ENCODE results near the gene RER1. TPM values are rescaled to one million over a fixed set of nuclear protein-coding genes. Genes with fewer than 3 reads are reported as not detected.

RER1 gene
- total RNA-seq, 4 donors from 2014 or later = 73.5 to 101 (median 83.7) TPM

- no peaks in the 10 kb centered on the region for H3K27me3 ChIP-seq
- H3K9me3 ChIP-seq = no peaks in the 10 kb centered on the region
- TF ChIP-seq CTCF (IDR thresholded peaks at IDR 0.05) (no peak), POLR2A (IDR thresholded peaks at IDR 0.05) (no peak)
- no peak for DNase-seq
- no peak overlapping the region for H3K4me3 ChIP-seq (replicated peaks in 1 of 3)
- H3K36me3 ChIP-seq = no peaks in the 10 kb centered on the region
- WGBS, 2 donors = 83 to 91% methylated on average over 6 to 22 of the region's 28 CpGs
- H3K27ac ChIP-seq = no peak overlapping the region
- peaks cover 3 to 4% of the 10 kb centered on the region in 2 donors for H3K4me1 ChIP-seq
- intact Hi-C loops (cut with DNase I) = no loop called here
These were observed 36.0 kb upstream of the RER1 start for GRCh38 chr1:2355373-2356261.

GRCh38 chr1:2356401-2356800, 35.2 kb upstream of the RER1 start:
- Histone ChIP-seq H3K4me1 (peaks cover 3 to 9% of the 10 kb centered on the region in 2 donors), H3K27me3 (no peaks in the 10 kb centered on the region), H3K27ac (no peak overlapping the region), H3K36me3 (no peaks in the 10 kb centered on the region), H3K4me3 (replicated peaks in 1 of 3) (no peak overlapping the region), H3K9me3 (no peaks in the 10 kb centered on the region)
- TF ChIP-seq CTCF (IDR thresholded peaks at IDR 0.05) = no peak
- no peak for TF ChIP-seq POLR2A (IDR thresholded peaks at IDR 0.05)
- intact Hi-C loops (cut with DNase I) = no loop called here
- 90% methylated on average over 6 to 14 of the region's 15 CpGs for WGBS, 2 donors
- no peak for DNase-seq

GRCh38 chr1:2356911-2357845, 34.5 kb upstream of the RER1 start:
- DNase-seq = no peak

GRCh38 chr1:2358072-2358471, 33.6 kb upstream of the RER1 start:
- no peak for TF ChIP-seq POLR2A (IDR thresholded peaks at IDR 0.05)
- no peak for TF ChIP-seq CTCF (IDR thresholded peaks at IDR 0.05)
- DNase-seq = no peak
- no peaks in the 10 kb centered on the region for H3K9me3 ChIP-seq
- WGBS, 2 donors = 89 to 93% methylated on average over 10 to 12 of the region's 13 CpGs
- H3K4me1 ChIP-seq = peaks cover 3 to 9% of the 10 kb centered on the region in 2 donors
- intact Hi-C loops (cut with DNase I) = no loop called here
- no peak overlapping the region for H3K27ac ChIP-seq
- no peak overlapping the region for H3K4me3 ChIP-seq (replicated peaks in 1 of 3)
- H3K36me3 ChIP-seq = no peaks in the 10 kb centered on the region
- H3K27me3 ChIP-seq = no peaks in the 10 kb centered on the region

More at GRCh38 chr1:2356911-2357845, 34.5 kb upstream of the RER1 start:
- Histone ChIP-seq H3K4me3 (replicated peaks in 1 of 3) (no peak overlapping the region), H3K27me3 (no peaks in the 10 kb centered on the region), H3K36me3 (no peaks in the 10 kb centered on the region), H3K27ac (no peak overlapping the region), H3K9me3 (no peaks in the 10 kb centered on the region), H3K4me1 (peaks cover 3 to 9% of the 10 kb centered on the region in 2 donors)
- WGBS, 2 donors = 80 to 96% methylated on average over 2 to 24 of the region's 37 CpGs
- intact Hi-C loops (cut with DNase I) = no loop called here
- TF ChIP-seq POLR2A (IDR thresholded peaks at IDR 0.05) (no peak), CTCF (IDR thresholded peaks at IDR 0.05) (no peak)
